HFF-Myc (cell line): ENCODE data around the gene F7.

Source experiments
- DNase-seq: peaks from one replicate; pipeline ENCODE4 v3.0.0-alpha.2; 2011; ENCODE audit warnings: low read depth; ENCODE audit errors: extremely low read depth
- H3K4me3 ChIP-seq: replicated peaks from 2 replicates; pipeline ENCODE4 v1.5.1; 2011; ENCODE audit warnings: low read depth, mild to moderate bottlenecking, control low read depth, low read length
- TF ChIP-seq, protein P1 (sequence below): IDR thresholded peaks from 2 replicates; pipeline ENCODE4 v1.5.1; 2012; ENCODE audit warnings: mild to moderate bottlenecking, low read depth, low read length, control low read depth; ENCODE audit errors: missing control alignments

F7 gene

DNA sequence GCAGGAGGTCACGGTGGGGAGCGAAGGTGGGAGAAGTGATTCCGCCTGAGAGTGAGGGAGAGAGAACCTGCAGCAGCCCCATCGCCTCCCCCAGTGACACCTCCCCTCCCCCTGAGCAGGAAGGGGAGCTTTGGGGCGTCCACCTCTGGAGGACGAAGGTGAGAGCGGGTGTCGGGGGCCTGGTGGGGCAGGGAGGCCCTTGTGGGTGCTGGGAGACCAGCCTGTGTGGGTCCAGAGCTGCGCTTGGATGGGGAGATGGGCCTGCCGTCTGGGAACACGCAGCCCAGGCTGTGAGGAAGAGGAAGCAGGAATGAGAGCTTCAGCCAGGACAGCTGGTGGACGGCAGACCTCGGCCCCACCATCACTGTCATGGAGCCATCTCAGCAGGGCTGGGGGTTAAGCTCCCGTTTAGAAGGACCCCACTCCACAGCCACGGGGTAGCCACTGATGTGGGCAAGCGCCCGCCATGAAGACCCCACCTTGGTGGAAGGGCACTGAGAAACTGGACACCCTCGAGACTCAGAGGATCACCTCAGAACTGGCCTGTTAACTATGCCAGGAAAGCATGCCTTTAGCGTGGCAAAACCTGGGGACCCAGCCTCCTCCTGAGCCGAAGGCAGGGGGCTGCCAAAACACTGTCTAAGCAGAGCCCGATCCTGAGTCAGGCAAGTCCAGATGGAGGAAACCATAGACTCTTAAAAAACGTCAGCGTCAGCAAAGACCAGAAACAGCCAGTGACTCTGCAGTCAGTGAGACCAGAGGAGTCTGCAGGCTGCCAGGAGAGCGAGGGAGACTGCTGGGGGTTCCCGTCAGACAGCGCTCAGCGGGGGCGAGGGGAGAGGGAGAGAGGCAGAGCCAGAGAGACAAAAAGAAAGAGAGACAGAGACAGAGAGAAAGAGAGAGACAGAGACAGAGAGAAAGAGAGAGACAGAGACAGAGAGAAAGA is 46.4 kb downstream of the F7 start:
- no peak for DNase-seq
- no peak overlapping the region for H3K4me3 ChIP-seq
- TF ChIP-seq, protein P1, sequence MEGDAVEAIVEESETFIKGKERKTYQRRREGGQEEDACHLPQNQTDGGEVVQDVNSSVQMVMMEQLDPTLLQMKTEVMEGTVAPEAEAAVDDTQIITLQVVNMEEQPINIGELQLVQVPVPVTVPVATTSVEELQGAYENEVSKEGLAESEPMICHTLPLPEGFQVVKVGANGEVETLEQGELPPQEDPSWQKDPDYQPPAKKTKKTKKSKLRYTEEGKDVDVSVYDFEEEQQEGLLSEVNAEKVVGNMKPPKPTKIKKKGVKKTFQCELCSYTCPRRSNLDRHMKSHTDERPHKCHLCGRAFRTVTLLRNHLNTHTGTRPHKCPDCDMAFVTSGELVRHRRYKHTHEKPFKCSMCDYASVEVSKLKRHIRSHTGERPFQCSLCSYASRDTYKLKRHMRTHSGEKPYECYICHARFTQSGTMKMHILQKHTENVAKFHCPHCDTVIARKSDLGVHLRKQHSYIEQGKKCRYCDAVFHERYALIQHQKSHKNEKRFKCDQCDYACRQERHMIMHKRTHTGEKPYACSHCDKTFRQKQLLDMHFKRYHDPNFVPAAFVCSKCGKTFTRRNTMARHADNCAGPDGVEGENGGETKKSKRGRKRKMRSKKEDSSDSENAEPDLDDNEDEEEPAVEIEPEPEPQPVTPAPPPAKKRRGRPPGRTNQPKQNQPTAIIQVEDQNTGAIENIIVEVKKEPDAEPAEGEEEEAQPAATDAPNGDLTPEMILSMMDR = no peak

DNA sequence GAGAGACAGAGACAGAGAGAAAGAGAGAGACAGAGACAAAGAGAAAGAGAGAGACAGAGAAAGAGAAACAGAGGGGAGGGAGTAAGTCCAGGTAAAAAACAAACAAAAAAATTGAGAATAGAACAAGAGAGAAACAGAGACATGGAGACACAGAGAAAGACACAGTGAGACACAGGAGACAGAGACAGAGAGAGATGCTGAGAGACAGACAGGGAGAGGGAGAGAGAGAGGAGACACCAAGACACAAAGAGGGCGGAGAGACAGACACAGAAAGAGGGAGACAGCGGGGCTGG is 47.0 kb downstream of the F7 start:
- no peak overlapping the region for H3K4me3 ChIP-seq
- DNase-seq = no peak
- TF ChIP-seq, protein P1 = no peak

DNA sequence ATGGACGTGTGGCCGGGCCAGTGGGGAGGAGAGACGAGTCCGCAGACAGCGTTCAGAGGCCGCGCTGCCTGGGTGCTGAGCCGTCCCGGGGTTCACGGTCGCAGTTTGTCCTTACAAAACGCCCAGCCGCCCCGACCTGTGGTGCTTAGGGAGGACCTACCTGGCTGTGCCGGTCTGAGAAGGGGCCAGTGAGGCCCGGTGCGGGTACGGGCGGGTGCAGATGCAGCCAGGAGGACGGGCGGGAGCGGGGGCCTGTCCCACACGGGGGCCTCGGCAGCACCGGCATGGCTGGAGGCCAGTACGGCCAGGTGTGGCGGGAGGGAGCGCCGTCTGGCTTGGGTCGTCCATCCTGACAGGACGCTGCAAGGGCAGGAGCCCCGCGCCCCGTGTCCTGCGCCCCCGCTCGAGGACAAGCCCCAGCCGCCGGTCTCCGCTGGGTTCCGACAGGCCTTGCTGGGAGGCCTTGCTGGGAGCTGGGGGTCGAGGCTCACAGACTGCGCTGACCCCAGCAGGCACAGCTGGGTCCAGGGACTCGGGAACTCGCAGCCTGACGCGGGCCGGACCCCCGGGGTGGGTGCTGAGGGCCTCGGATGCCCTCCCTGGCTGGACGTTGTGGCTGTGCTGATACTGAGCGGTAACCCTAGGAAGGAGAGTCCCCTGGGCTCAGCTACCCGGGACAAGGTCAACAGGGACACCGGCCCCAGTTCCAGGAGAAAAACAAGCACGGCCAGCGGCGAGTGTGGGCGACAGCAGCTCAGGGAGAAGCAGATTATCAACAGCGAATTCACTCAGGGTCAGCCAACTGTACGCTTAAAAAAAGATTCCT is 47.6 kb downstream of the F7 start:
- TF ChIP-seq, protein P1 = no peak
- peak overlapping the region; percentile 32 for H3K4me3 ChIP-seq
- no peak for DNase-seq

- peak overlapping the region; percentile 32 for H3K4me3 ChIP-seq
- TF ChIP-seq, protein P1 = no peak
- no peak for DNase-seq
These were observed 48.5 kb downstream of the F7 start for GRCh38 chr13:113153810-113154748.

GRCh38 chr13:113155201-113155600 is 49.6 kb downstream of the F7 start:
- no peak overlapping the region for H3K4me3 ChIP-seq
- TF ChIP-seq, protein P1 = no peak

GRCh38 chr13:113155982-113156655 is 50.5 kb downstream of the F7 start:
- no peak overlapping the region for H3K4me3 ChIP-seq
- DNase-seq = no peak
- TF ChIP-seq, protein P1 = no peak

More at GRCh38 chr13:113155201-113155600, 49.6 kb downstream of the F7 start:
- no peak for DNase-seq
